GM18907 (cell line): ENCODE data around the gene MRPL10.
"Not testable (repeated sequence)": the region's sequence is repeated elsewhere in the genome, so short reads cannot be mapped to it uniquely, and the experiment has no call there.

Experiments used
- ATAC-seq: cut with Tn5 transposase; IDR thresholded peaks from one replicate; pipeline ENCODE4 v1.9.1; 2021; ENCODE audit warnings: mild to moderate bottlenecking, moderate library complexity; ENCODE audit not compliant: unreplicated experiment

MRPL10 gene

GRCh38 chr17:47800686-47801085 lies 30.7 kb downstream of the MRPL10 start:
- ATAC-seq, result no peak

- ATAC-seq, result no peak
Measured at GRCh38 chr17:47797797-47798196, 33.5 kb downstream of the MRPL10 start.

- ATAC-seq, result no peak
Measured at GRCh38 chr17:47792979-47793378, 38.4 kb downstream of the MRPL10 start.

GRCh38 chr17:47792457-47792856 lies 38.9 kb downstream of the MRPL10 start:
- ATAC-seq, result no peak

- ATAC-seq, result no peak
Measured at GRCh38 chr17:47791025-47791424, 40.3 kb downstream of the MRPL10 start.

- ATAC-seq, result no peak
Measured at GRCh38 chr17:47789611-47790561, 41.5 kb downstream of the MRPL10 start.

GRCh38 chr17:47785538-47786123 lies 45.7 kb downstream of the MRPL10 start:
- ATAC-seq, result no peak

- ATAC-seq, result no peak
Measured at GRCh38 chr17:47781397-47781796, 49.9 kb downstream of the MRPL10 start.

GRCh38 chr17:47778184-47778635 lies 53.1 kb downstream of the MRPL10 start:
- ATAC-seq, result no peak

GRCh38 chr17:47776330-47777197 lies 54.8 kb downstream of the MRPL10 start:
- no peak for ATAC-seq

- no peak for ATAC-seq
Measured at GRCh38 chr17:47774987-47775580, 56.3 kb downstream of the MRPL10 start.

GRCh38 chr17:47774331-47774730 lies 57.0 kb downstream of the MRPL10 start:
- no peak for ATAC-seq

GRCh38 chr17:47773649-47774048 lies 57.7 kb downstream of the MRPL10 start:
- ATAC-seq, result not testable (repeated sequence)
